ENCODE data around the gene IL22.
"Not testable (repeated sequence)": the region's sequence is repeated elsewhere in the genome, so short reads cannot be mapped to it uniquely, and the experiment has no call there.

Gene IL22

GRCh38 chr12:68231691-68232090, 21.7 kb downstream of the IL22 start:
- intact Hi-C loops (cut with micrococcal nuclease), result no loop called here
- H3K27me3 Mint-ChIP-seq, result peaks cover 2% of the 10 kb centered on the region
- no peaks in the 10 kb centered on the region for H3K9me3 Mint-ChIP-seq

GRCh38 chr12:68231229-68231628, 22.2 kb downstream of the IL22 start:
- intact Hi-C loops (cut with micrococcal nuclease), result no loop called here
- Mint-ChIP-seq H3K4me3 (no peak overlapping the region), H3K36me3 (ENCODE audit: low read depth) (no peaks in the 10 kb centered on the region), H3K9me3 (no peaks in the 10 kb centered on the region), H3K4me1 (ENCODE audit: low read depth) (peaks cover 10% of the 10 kb centered on the region), H3K27ac (no peak overlapping the region), H3K27me3 (peaks cover 2% of the 10 kb centered on the region)

More at GRCh38 chr12:68231691-68232090, 21.7 kb downstream of the IL22 start:
- no peak overlapping the region for H3K4me3 Mint-ChIP-seq
- H3K36me3 Mint-ChIP-seq (ENCODE audit: low read depth), result no peaks in the 10 kb centered on the region
- peaks cover 13% of the 10 kb centered on the region for H3K4me1 Mint-ChIP-seq (ENCODE audit: low read depth)
- no peak overlapping the region for H3K27ac Mint-ChIP-seq

- H3K27me3 Mint-ChIP-seq, result peaks cover 2% of the 10 kb centered on the region
- no peaks in the 10 kb centered on the region for H3K9me3 Mint-ChIP-seq
- H3K4me1 Mint-ChIP-seq (ENCODE audit: low read depth), result peaks cover 5% of the 10 kb centered on the region
- no peak overlapping the region for H3K4me3 Mint-ChIP-seq
- H3K36me3 Mint-ChIP-seq (ENCODE audit: low read depth), result no peaks in the 10 kb centered on the region
- no peak overlapping the region for H3K27ac Mint-ChIP-seq
- intact Hi-C loops (cut with micrococcal nuclease), result no loop called here
Measured at GRCh38 chr12:68229956-68230355, 23.4 kb downstream of the IL22 start.

GRCh38 chr12:68227356-68227755, 26.0 kb downstream of the IL22 start:
- intact Hi-C loops (cut with micrococcal nuclease), result no loop called here
- Mint-ChIP-seq H3K36me3 (ENCODE audit: low read depth) (no peaks in the 10 kb centered on the region), H3K9me3 (no peaks in the 10 kb centered on the region), H3K4me1 (ENCODE audit: low read depth) (peaks cover 5% of the 10 kb centered on the region), H3K4me3 (no peak overlapping the region), H3K27me3 (peaks cover 2% of the 10 kb centered on the region), H3K27ac (no peak overlapping the region)

- Mint-ChIP-seq H3K9me3 (no peaks in the 10 kb centered on the region), H3K4me3 (no peak within 1 kb of the TSS), H3K4me1 (ENCODE audit: low read depth) (no peaks in the 10 kb centered on the region), H3K27me3 (peaks cover 6% of the 10 kb centered on the region), H3K36me3 (ENCODE audit: low read depth) (no peaks in the 10 kb centered on the region), H3K27ac (no peak within 1 kb of the TSS)
- intact Hi-C loops (cut with micrococcal nuclease), result no loop called here
Measured at GRCh38 chr12:68225576-68226476, 27.6 kb downstream of the IL22 start, which contains the start of gene IL26. Gene IL26, minus strand, starts transcription at chr12:68225810. Its CDS starts 54 bp downstream, at chr12:68225756.

GRCh38 chr12:68224613-68225285, 28.7 kb downstream of the IL22 start:
- no peak overlapping the region for H3K27ac Mint-ChIP-seq
- no peak overlapping the region for H3K4me3 Mint-ChIP-seq
- no peaks in the 10 kb centered on the region for H3K9me3 Mint-ChIP-seq
- no peaks in the 10 kb centered on the region for H3K36me3 Mint-ChIP-seq (ENCODE audit: low read depth)
- intact Hi-C loops (cut with micrococcal nuclease), result no loop called here
- no peaks in the 10 kb centered on the region for H3K4me1 Mint-ChIP-seq (ENCODE audit: low read depth)
- H3K27me3 Mint-ChIP-seq, result peaks cover 7% of the 10 kb centered on the region

- intact Hi-C loops (cut with micrococcal nuclease), result loop anchor here (1.0 kb wide), 1 partner anchor 94 kb away; no protein-coding TSS in a partner anchor
- Mint-ChIP-seq H3K4me1 (ENCODE audit: low read depth) (no peaks in the 10 kb centered on the region), H3K4me3 (no peak overlapping the region), H3K27ac (no peak overlapping the region), H3K36me3 (ENCODE audit: low read depth) (no peaks in the 10 kb centered on the region), H3K9me3 (no peaks in the 10 kb centered on the region), H3K27me3 (peaks cover 13% of the 10 kb centered on the region)
Measured at GRCh38 chr12:68223067-68223747, 30.2 kb downstream of the IL22 start.

GRCh38 chr12:68222326-68222725, 31.1 kb downstream of the IL22 start:
- H3K27ac Mint-ChIP-seq, result no peak overlapping the region
- H3K4me1 Mint-ChIP-seq (ENCODE audit: low read depth), result no peaks in the 10 kb centered on the region
- intact Hi-C loops (cut with micrococcal nuclease), result no loop called here
- H3K4me3 Mint-ChIP-seq, result no peak overlapping the region
- H3K36me3 Mint-ChIP-seq (ENCODE audit: low read depth), result no peaks in the 10 kb centered on the region
- H3K27me3 Mint-ChIP-seq, result peaks cover 16% of the 10 kb centered on the region
- no peaks in the 10 kb centered on the region for H3K9me3 Mint-ChIP-seq

- intact Hi-C loops (cut with micrococcal nuclease), result no loop called here
- peaks cover 14% of the 10 kb centered on the region for H3K27me3 Mint-ChIP-seq
- H3K4me1 Mint-ChIP-seq (ENCODE audit: low read depth), result no peaks in the 10 kb centered on the region
- no peak overlapping the region for H3K27ac Mint-ChIP-seq
- no peak overlapping the region for H3K4me3 Mint-ChIP-seq
- no peaks in the 10 kb centered on the region for H3K36me3 Mint-ChIP-seq (ENCODE audit: low read depth)
- H3K9me3 Mint-ChIP-seq, result no peaks in the 10 kb centered on the region
Measured at GRCh38 chr12:68221497-68221896, 31.9 kb downstream of the IL22 start.

GRCh38 chr12:68210875-68211274, 42.5 kb downstream of the IL22 start:
- Mint-ChIP-seq H3K27ac (no peak overlapping the region), H3K4me3 (no peak overlapping the region), H3K9me3 (no peaks in the 10 kb centered on the region), H3K27me3 (peaks cover 3% of the 10 kb centered on the region), H3K4me1 (ENCODE audit: low read depth) (no peaks in the 10 kb centered on the region), H3K36me3 (ENCODE audit: low read depth) (no peaks in the 10 kb centered on the region)
- intact Hi-C loops (cut with micrococcal nuclease), result no loop called here

- H3K4me1 Mint-ChIP-seq (ENCODE audit: low read depth); H3K4me3 Mint-ChIP-seq; H3K27me3 Mint-ChIP-seq; H3K9me3 Mint-ChIP-seq; H3K27ac Mint-ChIP-seq; H3K36me3 Mint-ChIP-seq (ENCODE audit: low read depth); intact Hi-C loops (cut with micrococcal nuclease): not testable (repeated sequence)
Measured at GRCh38 chr12:68209048-68209728, 44.2 kb downstream of the IL22 start.

GRCh38 chr12:68207276-68207675, 46.1 kb downstream of the IL22 start:
- intact Hi-C loops (cut with micrococcal nuclease), result no loop called here
- no peaks in the 10 kb centered on the region for H3K9me3 Mint-ChIP-seq
- no peaks in the 10 kb centered on the region for H3K4me1 Mint-ChIP-seq (ENCODE audit: low read depth)
- H3K36me3 Mint-ChIP-seq (ENCODE audit: low read depth), result no peaks in the 10 kb centered on the region
- H3K4me3 Mint-ChIP-seq, result no peak overlapping the region
- H3K27me3 Mint-ChIP-seq, result peaks cover 2% of the 10 kb centered on the region
- H3K27ac Mint-ChIP-seq, result no peak overlapping the region

- no peak overlapping the region for H3K27ac Mint-ChIP-seq
- no peaks in the 10 kb centered on the region for H3K4me1 Mint-ChIP-seq (ENCODE audit: low read depth)
- intact Hi-C loops (cut with micrococcal nuclease), result no loop called here
- no peak overlapping the region for H3K4me3 Mint-ChIP-seq
- no peaks in the 10 kb centered on the region for H3K36me3 Mint-ChIP-seq (ENCODE audit: low read depth)
- no peaks in the 10 kb centered on the region for H3K9me3 Mint-ChIP-seq
- no peaks in the 10 kb centered on the region for H3K27me3 Mint-ChIP-seq
Measured at GRCh38 chr12:68206446-68206845, 47.0 kb downstream of the IL22 start.

Measured in dendritic cell treated with granulocyte-macrophage colony-stimulating factor and Interleukin-4, amounts not matched to agents 40 ng/mL and 50 ng/mL, for 4 days (primary cell).